Gastrocnemius medialis (tissue), 4 donors: ENCODE results near the gene KRT86.

Source experiments
- POLR2A ChIP-seq, 2 donors: fragments of 450-650 bp; IDR thresholded peaks; one replicate each; pipeline ENCODE4 v1.6.1; 2017; ENCODE audit warnings: antibody characterized with exemption in 2 of 2, mild to moderate bottlenecking in 2 of 2, moderate library complexity in 2 of 2
- TF ChIP-seq, protein P1 (sequence below), 5 experiments: fragments of 450-650 bp in 3 of 5; fragments of 200-600 bp in 2 of 5; sonication (generic) in 2 of 5; IDR thresholded peaks in 4 of 5; conservative IDR thresholded peaks in 1 of 5; 1 replicate in 4 of 5; 2 replicates in 1 of 5; pipeline ENCODE4 v1.5.1; 2016 to 2019; ENCODE audit warnings: antibody characterized with exemption in 5 of 5, mild to moderate bottlenecking in 3 of 5, moderate library complexity in 3 of 5

GRCh38 chr12:52238207-52238840 lies 36.1 kb upstream of the KRT86 start:
- TF ChIP-seq, protein P1, sequence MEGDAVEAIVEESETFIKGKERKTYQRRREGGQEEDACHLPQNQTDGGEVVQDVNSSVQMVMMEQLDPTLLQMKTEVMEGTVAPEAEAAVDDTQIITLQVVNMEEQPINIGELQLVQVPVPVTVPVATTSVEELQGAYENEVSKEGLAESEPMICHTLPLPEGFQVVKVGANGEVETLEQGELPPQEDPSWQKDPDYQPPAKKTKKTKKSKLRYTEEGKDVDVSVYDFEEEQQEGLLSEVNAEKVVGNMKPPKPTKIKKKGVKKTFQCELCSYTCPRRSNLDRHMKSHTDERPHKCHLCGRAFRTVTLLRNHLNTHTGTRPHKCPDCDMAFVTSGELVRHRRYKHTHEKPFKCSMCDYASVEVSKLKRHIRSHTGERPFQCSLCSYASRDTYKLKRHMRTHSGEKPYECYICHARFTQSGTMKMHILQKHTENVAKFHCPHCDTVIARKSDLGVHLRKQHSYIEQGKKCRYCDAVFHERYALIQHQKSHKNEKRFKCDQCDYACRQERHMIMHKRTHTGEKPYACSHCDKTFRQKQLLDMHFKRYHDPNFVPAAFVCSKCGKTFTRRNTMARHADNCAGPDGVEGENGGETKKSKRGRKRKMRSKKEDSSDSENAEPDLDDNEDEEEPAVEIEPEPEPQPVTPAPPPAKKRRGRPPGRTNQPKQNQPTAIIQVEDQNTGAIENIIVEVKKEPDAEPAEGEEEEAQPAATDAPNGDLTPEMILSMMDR (IDR thresholded peaks at IDR 0.05 in 4 of 5, conservative IDR thresholded peaks at IDR 0.05 in 1 of 5), result no peak
- TF ChIP-seq POLR2A (IDR thresholded peaks at IDR 0.05), result no peak
